ENCODE measurements around the gene CD99L2. TPM values are rescaled to one million over a fixed set of nuclear protein-coding genes. Genes with fewer than 3 reads are reported as not detected.

CD99L2 gene
- total and polyA plus RNA-seq, 2 of the 8 experiments (the other 6 are each of a cell fraction or from before 2014, with no cell fraction given): 8.0 to 8.5 TPM

GRCh38 chrX:150848914-150849365 is 49.5 kb downstream of the CD99L2 start (continued):
- TF ChIP-seq, protein P1, sequence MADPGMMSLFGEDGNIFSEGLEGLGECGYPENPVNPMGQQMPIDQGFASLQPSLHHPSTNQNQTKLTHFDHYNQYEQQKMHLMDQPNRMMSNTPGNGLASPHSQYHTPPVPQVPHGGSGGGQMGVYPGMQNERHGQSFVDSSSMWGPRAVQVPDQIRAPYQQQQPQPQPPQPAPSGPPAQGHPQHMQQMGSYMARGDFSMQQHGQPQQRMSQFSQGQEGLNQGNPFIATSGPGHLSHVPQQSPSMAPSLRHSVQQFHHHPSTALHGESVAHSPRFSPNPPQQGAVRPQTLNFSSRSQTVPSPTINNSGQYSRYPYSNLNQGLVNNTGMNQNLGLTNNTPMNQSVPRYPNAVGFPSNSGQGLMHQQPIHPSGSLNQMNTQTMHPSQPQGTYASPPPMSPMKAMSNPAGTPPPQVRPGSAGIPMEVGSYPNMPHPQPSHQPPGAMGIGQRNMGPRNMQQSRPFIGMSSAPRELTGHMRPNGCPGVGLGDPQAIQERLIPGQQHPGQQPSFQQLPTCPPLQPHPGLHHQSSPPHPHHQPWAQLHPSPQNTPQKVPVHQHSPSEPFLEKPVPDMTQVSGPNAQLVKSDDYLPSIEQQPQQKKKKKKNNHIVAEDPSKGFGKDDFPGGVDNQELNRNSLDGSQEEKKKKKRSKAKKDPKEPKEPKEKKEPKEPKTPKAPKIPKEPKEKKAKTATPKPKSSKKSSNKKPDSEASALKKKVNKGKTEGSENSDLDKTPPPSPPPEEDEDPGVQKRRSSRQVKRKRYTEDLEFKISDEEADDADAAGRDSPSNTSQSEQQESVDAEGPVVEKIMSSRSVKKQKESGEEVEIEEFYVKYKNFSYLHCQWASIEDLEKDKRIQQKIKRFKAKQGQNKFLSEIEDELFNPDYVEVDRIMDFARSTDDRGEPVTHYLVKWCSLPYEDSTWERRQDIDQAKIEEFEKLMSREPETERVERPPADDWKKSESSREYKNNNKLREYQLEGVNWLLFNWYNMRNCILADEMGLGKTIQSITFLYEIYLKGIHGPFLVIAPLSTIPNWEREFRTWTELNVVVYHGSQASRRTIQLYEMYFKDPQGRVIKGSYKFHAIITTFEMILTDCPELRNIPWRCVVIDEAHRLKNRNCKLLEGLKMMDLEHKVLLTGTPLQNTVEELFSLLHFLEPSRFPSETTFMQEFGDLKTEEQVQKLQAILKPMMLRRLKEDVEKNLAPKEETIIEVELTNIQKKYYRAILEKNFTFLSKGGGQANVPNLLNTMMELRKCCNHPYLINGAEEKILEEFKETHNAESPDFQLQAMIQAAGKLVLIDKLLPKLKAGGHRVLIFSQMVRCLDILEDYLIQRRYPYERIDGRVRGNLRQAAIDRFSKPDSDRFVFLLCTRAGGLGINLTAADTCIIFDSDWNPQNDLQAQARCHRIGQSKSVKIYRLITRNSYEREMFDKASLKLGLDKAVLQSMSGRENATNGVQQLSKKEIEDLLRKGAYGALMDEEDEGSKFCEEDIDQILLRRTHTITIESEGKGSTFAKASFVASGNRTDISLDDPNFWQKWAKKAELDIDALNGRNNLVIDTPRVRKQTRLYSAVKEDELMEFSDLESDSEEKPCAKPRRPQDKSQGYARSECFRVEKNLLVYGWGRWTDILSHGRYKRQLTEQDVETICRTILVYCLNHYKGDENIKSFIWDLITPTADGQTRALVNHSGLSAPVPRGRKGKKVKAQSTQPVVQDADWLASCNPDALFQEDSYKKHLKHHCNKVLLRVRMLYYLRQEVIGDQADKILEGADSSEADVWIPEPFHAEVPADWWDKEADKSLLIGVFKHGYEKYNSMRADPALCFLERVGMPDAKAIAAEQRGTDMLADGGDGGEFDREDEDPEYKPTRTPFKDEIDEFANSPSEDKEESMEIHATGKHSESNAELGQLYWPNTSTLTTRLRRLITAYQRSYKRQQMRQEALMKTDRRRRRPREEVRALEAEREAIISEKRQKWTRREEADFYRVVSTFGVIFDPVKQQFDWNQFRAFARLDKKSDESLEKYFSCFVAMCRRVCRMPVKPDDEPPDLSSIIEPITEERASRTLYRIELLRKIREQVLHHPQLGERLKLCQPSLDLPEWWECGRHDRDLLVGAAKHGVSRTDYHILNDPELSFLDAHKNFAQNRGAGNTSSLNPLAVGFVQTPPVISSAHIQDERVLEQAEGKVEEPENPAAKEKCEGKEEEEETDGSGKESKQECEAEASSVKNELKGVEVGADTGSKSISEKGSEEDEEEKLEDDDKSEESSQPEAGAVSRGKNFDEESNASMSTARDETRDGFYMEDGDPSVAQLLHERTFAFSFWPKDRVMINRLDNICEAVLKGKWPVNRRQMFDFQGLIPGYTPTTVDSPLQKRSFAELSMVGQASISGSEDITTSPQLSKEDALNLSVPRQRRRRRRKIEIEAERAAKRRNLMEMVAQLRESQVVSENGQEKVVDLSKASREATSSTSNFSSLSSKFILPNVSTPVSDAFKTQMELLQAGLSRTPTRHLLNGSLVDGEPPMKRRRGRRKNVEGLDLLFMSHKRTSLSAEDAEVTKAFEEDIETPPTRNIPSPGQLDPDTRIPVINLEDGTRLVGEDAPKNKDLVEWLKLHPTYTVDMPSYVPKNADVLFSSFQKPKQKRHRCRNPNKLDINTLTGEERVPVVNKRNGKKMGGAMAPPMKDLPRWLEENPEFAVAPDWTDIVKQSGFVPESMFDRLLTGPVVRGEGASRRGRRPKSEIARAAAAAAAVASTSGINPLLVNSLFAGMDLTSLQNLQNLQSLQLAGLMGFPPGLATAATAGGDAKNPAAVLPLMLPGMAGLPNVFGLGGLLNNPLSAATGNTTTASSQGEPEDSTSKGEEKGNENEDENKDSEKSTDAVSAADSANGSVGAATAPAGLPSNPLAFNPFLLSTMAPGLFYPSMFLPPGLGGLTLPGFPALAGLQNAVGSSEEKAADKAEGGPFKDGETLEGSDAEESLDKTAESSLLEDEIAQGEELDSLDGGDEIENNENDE (IDR thresholded peaks at IDR 0.05; ENCODE audit: insufficient replicate concordance, low read length): no peak
